DOHH2 (cell line): ENCODE data around the gene DDX46.

ENCODE experiments used
- CTCF ChIP-seq: fragments of 200-600 bp; sonication (generic); IDR thresholded peaks from one replicate; pipeline ENCODE4 v1.5.1; 2014; ENCODE audit warnings: antibody characterized with exemption, mild to moderate bottlenecking, low read depth, low read length; ENCODE audit not compliant: poor library complexity, severe bottlenecking
- EZH2phosphoT487 ChIP-seq: fragments of 200-600 bp; sonication (generic); IDR thresholded peaks from 2 replicates; pipeline ENCODE4 v1.6.1; 2017; ENCODE audit warnings: borderline replicate concordance, mild to moderate bottlenecking, antibody characterized with exemption, low read length, moderate library complexity, mixed read lengths

- no peak for TF ChIP-seq CTCF
- TF ChIP-seq EZH2phosphoT487: no peak
Observed at GRCh38 chr5:134758176-134758503, 439 bp upstream of the DDX46 start.
